ENCODE data around the gene THSD4. TPM values are rescaled to one million over a fixed set of nuclear protein-coding genes. Genes with fewer than 3 reads are reported as not detected.
A peak's percentile ranks its signal among the peaks of the same experiment; 100 is the strongest.

THSD4 gene
- total and polyA plus RNA-seq, 2 of the 8 experiments (the other 6 are each of a cell fraction or from before 2014, with no cell fraction given), result 2.5 to 6.2 TPM

GRCh38 chr15:71807125-71807629, 691.9 kb downstream of the THSD4 start:
- H2BK12ac ChIP-seq (ENCODE audit: low read depth, low read length), result peak overlapping the region; percentile 97
- POLR2A ChIA-PET (ENCODE audit: partially characterized antibody), result interaction anchor here (0.6 to 1.3 kb wide), 4 partner anchors 20 to 353 kb away, joined by 3 read pairs; no protein-coding TSS in a partner anchor
- 24% methylated on average over 14 of the region's 15 CpGs; no CpG with 5 or more reads in 1 of the 2 experiments for WGBS, 2 experiments (ENCODE audit: extremely low coverage in 1 of 2, insufficient coverage in 1 of 2, insufficient read length in 1 of 2, insufficient replicate concordance in 2 of 2, low coverage in 1 of 2, low lambda C conversion rate in 2 of 2, missing lambda C conversion rate in 1 of 2)
- H3K14ac ChIP-seq (ENCODE audit: insufficient read length), result no peak overlapping the region
- peak overlapping the region; percentile 58 for H3K4ac ChIP-seq (replicated peaks; ENCODE audit: insufficient read length, low read depth, low read length)
- DNase-seq (ENCODE audit: low read depth in 1 of 2, low spot score in 2 of 2) (peak in 1 of 2 experiments; percentile 76), FAIRE-seq (peak; percentile 45)
- CTCF ChIA-PET (ENCODE audit: partially characterized antibody), result interaction anchor here (0.7 to 2.2 kb wide), 8 partner anchors 19 to 349 kb away, joined by 3 to 8 read pairs (median 4); no protein-coding TSS in a partner anchor
- H2BK5ac ChIP-seq (ENCODE audit: low read depth, low read length), result peak overlapping the region; percentile 93
- no peak overlapping the region; a peak in 1 of 7 replicates for H3K9ac ChIP-seq (replicated peaks in 1 of 4; ENCODE audit: extremely low read depth in 1 of 4, low read depth in 3 of 4, low read length in 3 of 4)
- H3K4me2 ChIP-seq (ENCODE audit: insufficient read depth in 1 of 2, low read depth in 2 of 2, low read length in 2 of 2), result peak overlapping the region; percentile 59 to 63
- H3K23me2 ChIP-seq (ENCODE audit: low read depth, low read length), result peaks cover 4% of the 10 kb centered on the region; the same call in 1 of the 2 replicates
- H2BK20ac ChIP-seq (ENCODE audit: low read length), result peak overlapping the region; percentile 88; the same call in 1 of the 2 replicates
- no peaks in the 10 kb centered on the region for H3K27me3 ChIP-seq (replicated peaks in 1 of 4; ENCODE audit: control insufficient read depth in 3 of 4, extremely low read depth in 1 of 4, insufficient read depth in 3 of 4, low read length in 3 of 4)
- H3K79me2 ChIP-seq (ENCODE audit: control insufficient read depth in 1 of 2, insufficient read depth in 2 of 2, low read length in 2 of 2), result no peaks in the 10 kb centered on the region
- peak overlapping the region; percentile 25; the same call in 1 of the 2 replicates for H2BK15ac ChIP-seq (ENCODE audit: low read length)
- peak overlapping the region; percentile 84 for H2BK120ac ChIP-seq (replicated peaks; ENCODE audit: low read depth, low read length)
- peaks cover 8 to 31% (median 22%) of the 10 kb centered on the region in 4 experiments for H3K4me1 ChIP-seq (replicated peaks in 1 of 4; ENCODE audit: control insufficient read depth in 3 of 4, insufficient read depth in 4 of 4, low read length in 3 of 4)
- H4K91ac ChIP-seq (replicated peaks; ENCODE audit: insufficient read length, low read length), result peak overlapping the region; percentile 71
- H3K23ac ChIP-seq (ENCODE audit: insufficient read length), result no peak overlapping the region
- no peaks in the 10 kb centered on the region for H3K9me3 ChIP-seq (ENCODE audit: insufficient read depth in 2 of 2, low read depth in 1 of 2, low read length in 1 of 2)
- H3K18ac ChIP-seq (ENCODE audit: extremely low read depth, low read length), result peak overlapping the region; percentile 51; the same call in 1 of the 2 replicates
- H4K5ac ChIP-seq (ENCODE audit: insufficient read length, low read depth, low read length), result peak overlapping the region; percentile 72
- H3K36me3 ChIP-seq (ENCODE audit: control insufficient read depth in 2 of 4, insufficient read depth in 4 of 4, low read length in 3 of 4), result no peaks in the 10 kb centered on the region
- H2AK5ac ChIP-seq (ENCODE audit: low read depth, low read length), result no peak overlapping the region
- peak overlapping the region; percentile 69; the same call in 1 of the 2 replicates for H4K8ac ChIP-seq (ENCODE audit: extremely low read depth, insufficient read depth, low read length)
- no peaks in the 10 kb centered on the region for H3K79me1 ChIP-seq (ENCODE audit: low read depth, low read length)
- H3K27ac ChIP-seq (ENCODE audit: low read depth, low read length), result peak overlapping the region; percentile 35; the same call in 1 of the 2 replicates
- H2AFZ ChIP-seq (ENCODE audit: low read length), result peak overlapping the region; percentile 82
- H3K56ac ChIP-seq (replicated peaks; ENCODE audit: insufficient read length, low read depth, low read length), result peak overlapping the region; percentile 71
- peak overlapping the region in 2 of 4 experiments; percentile 26 to 51; a peak in 3 of 8 replicates for H3K4me3 ChIP-seq (ENCODE audit: extremely low read depth in 1 of 4, insufficient read depth in 2 of 4, low read depth in 3 of 4, low read length in 4 of 4)
- no peaks in the 10 kb centered on the region for H4K20me1 ChIP-seq (replicated peaks in 1 of 2; ENCODE audit: control insufficient read depth in 1 of 2, insufficient read depth in 2 of 2, low read length in 2 of 2)
- TF ChIP-seq NRF1 (IDR thresholded peaks at IDR 0.05; ENCODE audit: low read depth, low read length) (no peak), CREB1 (IDR thresholded peaks at IDR 0.05) (no peak), SAP30 (IDR thresholded peaks at IDR 0.05; ENCODE audit: insufficient read depth, insufficient replicate concordance, low read length) (no peak), CHD1 (IDR thresholded peaks at IDR 0.05; ENCODE audit: low read depth, low read length) (no peak), BACH1 (IDR thresholded peaks at IDR 0.05; ENCODE audit: low read length) (no peak), TAF7 (optimal IDR thresholded peaks at IDR 0.05; ENCODE audit: borderline replicate concordance, low read depth, low read length) (no peak), JUND (IDR thresholded peaks at IDR 0.05; ENCODE audit: low read length) (no peak), RBBP5 (IDR thresholded peaks at IDR 0.05; ENCODE audit: borderline replicate concordance, low read depth, low read length) (peak; percentile 53; the same call in 1 of the 2 replicates), E2F6 (IDR thresholded peaks at IDR 0.05) (no peak), POLR2AphosphoS5 (IDR thresholded peaks at IDR 0.05; ENCODE audit: low read depth, low read length) (no peak), RAD21 (IDR thresholded peaks at IDR 0.05 in 1 of 2, conservative IDR thresholded peaks at IDR 0.05 in 1 of 2; ENCODE audit: low read depth in 2 of 2, low read length in 2 of 2) (peak in 1 of 2 experiments; percentile 9; a peak in 1 of 4 replicates), TAF1 (IDR thresholded peaks at IDR 0.05; ENCODE audit: low read depth, low read length) (0 out of 2 replicates have a peak, but pooled peaks have one; percentile 51)

Data from H1 (cell line).